SJCRH30 (cell line): ENCODE results near the gene AMPD1. TPM values are rescaled to one million over a fixed set of nuclear protein-coding genes. Genes with fewer than 3 reads are reported as not detected.

Experiments used
- DNase-seq, 2 experiments: peaks; one replicate each; pipeline ENCODE4 v3.0.0-alpha.2; 2015 to 2020
- H3K27ac ChIP-seq: fragments of 250-450 bp; sonication (Bioruptor Pico); 2 replicates; pipeline ENCODE4 v1.5.1; 2020; ENCODE audit warnings: mild to moderate bottlenecking, moderate library complexity
- H3K27me3 ChIP-seq: fragments of 250-450 bp; sonication (Bioruptor Pico); 2 replicates; pipeline ENCODE4 v1.5.1; 2020; ENCODE audit warnings: mild to moderate bottlenecking, moderate library complexity
- H3K36me3 ChIP-seq: fragments of 250-450 bp; sonication (Bioruptor Pico); 2 replicates; pipeline ENCODE4 v1.5.1; 2020; ENCODE audit warnings: mild to moderate bottlenecking, moderate library complexity
- H3K4me1 ChIP-seq: fragments of 250-450 bp; sonication (Bioruptor Pico); 2 replicates; pipeline ENCODE4 v1.5.1; 2020; ENCODE audit warnings: mild to moderate bottlenecking, moderate library complexity
- H3K4me3 ChIP-seq: fragments of 250-450 bp; sonication (Bioruptor Pico); 2 replicates; pipeline ENCODE4 v1.5.1; 2020; ENCODE audit warnings: mild to moderate bottlenecking, moderate library complexity
- H3K9me3 ChIP-seq: fragments of 250-450 bp; sonication (Bioruptor Pico); replicated peaks from 2 replicates; pipeline ENCODE4 v1.5.1; 2020; ENCODE audit warnings: mild to moderate bottlenecking, moderate library complexity
- total RNA-seq: library from RNA; depleted of rRNA; stranded (reverse); fragments of >200 nt; shearing (Covaris generic); gene quantifications from 2 replicates; pipeline ENCODE4 v1.2.3, GENCODE V29; 2014; rRNA removed

AMPD1 gene
- total RNA-seq, 1 experiment from 2014 or later, result not detected

DNA sequence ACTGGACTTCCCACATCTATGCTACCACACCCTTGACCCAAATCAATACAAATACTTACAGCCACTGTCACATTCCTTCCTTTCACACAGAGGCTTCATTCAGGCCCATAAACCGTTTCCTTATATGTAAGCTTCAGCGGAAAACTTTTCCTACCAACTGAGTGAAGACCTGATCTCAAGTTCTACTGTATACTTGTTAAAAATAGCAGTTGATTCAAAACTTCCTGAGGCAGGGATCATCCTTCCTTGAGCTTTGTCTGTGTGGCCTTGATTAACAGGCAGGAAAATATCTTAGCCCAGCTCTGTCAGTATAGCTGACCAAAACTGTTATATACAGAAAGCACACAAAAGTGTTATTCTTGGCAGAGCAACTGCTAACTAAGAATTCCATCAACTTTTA, 68.2 kb downstream of the AMPD1 start:
- H3K4me1 ChIP-seq, result no peaks in the 10 kb centered on the region
- no peaks in the 10 kb centered on the region for H3K9me3 ChIP-seq
- no peak for DNase-seq
- no peak overlapping the region for H3K27ac ChIP-seq
- no peaks in the 10 kb centered on the region for H3K36me3 ChIP-seq
- H3K27me3 ChIP-seq, result no peaks in the 10 kb centered on the region
- no peak overlapping the region for H3K4me3 ChIP-seq

DNA sequence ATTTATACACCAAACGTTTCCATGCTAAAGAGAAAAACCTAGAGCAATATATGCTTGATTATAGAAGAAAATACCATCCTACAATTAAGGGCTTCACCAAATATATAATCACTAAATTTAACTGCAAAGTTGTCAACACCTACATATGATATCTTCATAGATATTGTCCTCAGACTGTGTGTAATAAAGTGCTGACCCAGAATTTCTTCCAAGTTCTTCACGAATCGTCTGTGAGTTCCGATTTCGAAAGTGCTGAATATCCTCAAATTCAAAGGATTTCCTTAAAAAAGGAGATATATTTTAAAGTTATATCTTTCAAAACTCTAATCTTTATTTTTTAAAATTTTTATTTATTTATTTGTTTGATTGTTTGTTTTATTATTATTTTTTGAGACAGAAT, 72.0 kb downstream of the AMPD1 start:
- Histone ChIP-seq H3K27me3 (no peaks in the 10 kb centered on the region), H3K27ac (no peak overlapping the region)

More for the DNA sequence above, 72.0 kb downstream of the AMPD1 start:
- Histone ChIP-seq H3K4me1 (no peaks in the 10 kb centered on the region), H3K36me3 (no peaks in the 10 kb centered on the region), H3K4me3 (no peak overlapping the region), H3K9me3 (no peaks in the 10 kb centered on the region)
- DNase-seq, result no peak

Other genes starting within 250 kb of the AMPD1 start
- 33.6 and 37.7 TPM in 2 replicates for gene TRIM33, start 184.3 kb downstream of the AMPD1 start, total RNA-seq
- gene BCAS2, start 113.9 kb downstream of the AMPD1 start, total RNA-seq, result 65.5 and 67.2 TPM in 2 replicates
- gene DENND2C, start 25.5 kb downstream of the AMPD1 start, total RNA-seq, result 1.7 and 2.1 TPM in 2 replicates
- 69.4 and 74.9 TPM in 2 replicates for gene NRAS, start 21.2 kb upstream of the AMPD1 start, total RNA-seq
- gene CSDE1, start 62.4 kb upstream of the AMPD1 start, total RNA-seq, result 674 and 704 TPM in 2 replicates
- gene SIKE1, start 85.1 kb upstream of the AMPD1 start, total RNA-seq, result 74.1 and 80.9 TPM in 2 replicates
- not detected in 2 replicates for gene SYCP1, start 159.3 kb upstream of the AMPD1 start, total RNA-seq